GM18858 (cell line): ENCODE measurements around the gene RAB12.

Experiments
- ATAC-seq: cut with Tn5 transposase; IDR thresholded peaks from one replicate; pipeline ENCODE4 v1.9.1; 2021; ENCODE audit not compliant: unreplicated experiment

RAB12 gene

GRCh38 chr18:8675057-8675456 is 65.8 kb downstream of the RAB12 start:
- no peak for ATAC-seq

DNA sequence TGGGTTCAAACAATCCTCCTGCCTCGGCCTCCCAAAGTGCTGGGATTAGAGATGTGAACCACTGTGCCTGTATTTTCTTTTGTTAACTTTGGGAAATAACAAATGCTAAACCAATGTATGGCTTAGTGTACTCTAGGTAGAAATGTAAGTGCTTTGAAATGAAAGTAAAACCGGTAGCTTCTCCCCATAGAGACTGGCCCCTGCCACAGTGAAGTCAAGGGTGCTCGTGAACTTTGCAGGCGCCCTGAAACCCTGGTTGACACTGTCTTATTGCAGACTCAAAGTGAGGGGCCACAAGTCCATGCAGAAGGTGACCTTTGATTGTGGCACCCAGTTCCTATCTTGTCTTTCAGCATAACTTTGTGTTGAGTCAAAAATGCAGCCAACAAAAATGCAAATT is 72.0 kb downstream of the RAB12 start:
- no peak for ATAC-seq

- no peak for ATAC-seq
These were observed 75.3 kb downstream of the RAB12 start for GRCh38 chr18:8684577-8684976.

GRCh38 chr18:8685141-8685913 is 76.1 kb downstream of the RAB12 start:
- ATAC-seq, result no peak

DNA sequence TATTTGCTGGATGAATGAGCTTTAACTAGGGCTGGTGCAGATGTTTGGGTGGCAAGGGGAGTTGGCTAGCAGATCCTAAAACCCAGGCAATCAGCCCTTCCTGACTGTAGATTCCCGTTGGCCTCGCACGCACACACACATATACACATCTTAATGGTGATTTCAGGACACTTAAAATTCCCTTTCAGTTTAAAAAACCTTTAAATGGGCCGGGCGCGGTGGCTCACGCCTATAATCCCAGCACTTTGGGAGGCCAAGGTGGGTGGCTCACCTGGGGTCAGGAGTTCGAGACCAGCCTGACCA is 76.6 kb downstream of the RAB12 start:
- no peak for ATAC-seq

DNA sequence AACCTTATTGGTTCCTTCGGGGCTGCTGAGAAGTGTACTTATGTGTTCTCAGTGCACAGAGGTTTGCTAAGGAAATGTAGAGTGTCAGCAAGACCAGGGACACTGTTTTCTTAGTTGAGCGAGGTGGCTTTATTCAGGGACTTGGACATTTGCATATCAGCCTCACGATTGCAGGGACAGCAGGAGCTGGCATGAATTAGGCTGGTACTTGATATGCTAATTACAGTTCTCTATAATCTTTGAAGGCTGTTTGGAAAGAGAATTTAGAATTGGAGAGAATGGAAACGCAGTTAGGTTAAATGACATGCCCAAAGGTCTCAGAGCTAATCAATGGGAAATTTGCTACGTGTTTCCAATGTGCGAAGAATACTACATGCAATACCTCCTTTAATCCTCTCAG is 77.4 kb downstream of the RAB12 start:
- ATAC-seq, result no peak

DNA sequence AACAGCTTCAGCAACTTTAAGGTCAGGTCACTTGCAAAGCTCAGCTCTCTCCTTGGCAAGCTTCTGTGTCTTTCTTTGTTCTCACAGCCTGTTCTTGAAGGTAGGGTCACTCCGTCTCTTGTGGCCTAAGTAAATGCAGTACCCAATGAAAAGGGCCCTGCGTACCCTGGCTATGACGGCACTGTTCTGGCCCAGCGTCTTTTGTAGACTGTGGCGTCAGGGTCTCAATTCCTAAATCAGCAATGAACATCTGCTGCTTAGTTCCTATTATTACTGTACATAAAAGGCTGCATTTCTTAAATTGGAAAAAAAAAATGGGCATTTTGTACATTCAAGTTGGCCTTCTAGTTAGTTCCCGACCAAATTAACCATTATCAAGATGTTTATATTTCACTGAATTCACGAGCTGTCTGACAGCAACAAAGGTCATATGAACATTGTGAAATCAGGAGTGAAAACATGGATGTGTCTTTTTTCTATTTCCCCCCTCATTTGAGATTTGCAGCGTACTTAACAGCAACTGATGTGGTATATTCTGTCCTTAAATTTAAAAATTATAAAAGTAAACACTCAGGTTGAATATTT is 79.1 kb downstream of the RAB12 start:
- ATAC-seq, result no peak

DNA sequence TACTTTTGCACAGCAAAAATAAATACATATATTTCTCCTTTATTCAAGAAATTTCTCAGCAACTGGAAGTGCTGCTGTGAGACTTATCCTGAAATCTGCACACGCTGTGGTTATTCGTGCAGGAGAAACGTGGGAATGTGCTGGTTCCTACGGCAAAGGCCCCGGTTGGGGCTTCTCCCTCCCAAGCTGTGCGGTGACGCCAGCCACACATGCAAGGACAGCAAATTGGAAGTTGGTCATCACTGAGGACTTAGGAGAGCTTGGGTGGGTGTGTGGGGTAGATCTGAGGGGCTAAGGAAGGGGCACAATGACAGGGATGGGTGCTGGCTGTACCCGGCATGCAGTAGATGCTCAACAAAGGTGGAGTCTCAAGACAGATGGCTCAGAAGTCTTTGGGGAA is 79.6 kb downstream of the RAB12 start:
- no peak for ATAC-seq
